ENCODE results near the gene UBXN11.

UBXN11 gene

DNA sequence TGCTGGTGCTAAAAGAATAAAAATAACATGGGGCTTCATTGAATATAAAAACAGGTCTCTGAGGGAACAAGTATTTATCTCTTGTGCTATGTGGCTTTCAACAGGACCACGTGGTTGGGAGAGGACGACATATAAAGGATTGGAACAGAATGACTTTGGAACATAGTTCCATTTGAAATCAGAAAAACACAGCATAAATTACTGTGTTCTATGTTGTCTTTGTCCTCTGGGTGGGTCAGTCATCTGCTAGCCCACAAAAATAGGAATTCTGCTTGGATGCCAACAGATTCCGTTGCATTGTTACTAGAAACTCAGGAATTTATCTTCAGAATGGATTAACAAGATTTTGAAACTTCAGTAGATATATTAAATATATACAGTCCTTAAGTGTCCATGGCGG is 66.5 kb downstream of the UBXN11 start:
- no peak for DNase-seq (ENCODE audit: extremely low read depth, low read depth)
- H3K4me3 ChIP-seq (replicated peaks; ENCODE audit: low read depth, low read length), result no peak overlapping the region
- no peak for TF ChIP-seq CTCF (IDR thresholded peaks at IDR 0.05; ENCODE audit: low read depth, low read length, missing control alignments)

DNA sequence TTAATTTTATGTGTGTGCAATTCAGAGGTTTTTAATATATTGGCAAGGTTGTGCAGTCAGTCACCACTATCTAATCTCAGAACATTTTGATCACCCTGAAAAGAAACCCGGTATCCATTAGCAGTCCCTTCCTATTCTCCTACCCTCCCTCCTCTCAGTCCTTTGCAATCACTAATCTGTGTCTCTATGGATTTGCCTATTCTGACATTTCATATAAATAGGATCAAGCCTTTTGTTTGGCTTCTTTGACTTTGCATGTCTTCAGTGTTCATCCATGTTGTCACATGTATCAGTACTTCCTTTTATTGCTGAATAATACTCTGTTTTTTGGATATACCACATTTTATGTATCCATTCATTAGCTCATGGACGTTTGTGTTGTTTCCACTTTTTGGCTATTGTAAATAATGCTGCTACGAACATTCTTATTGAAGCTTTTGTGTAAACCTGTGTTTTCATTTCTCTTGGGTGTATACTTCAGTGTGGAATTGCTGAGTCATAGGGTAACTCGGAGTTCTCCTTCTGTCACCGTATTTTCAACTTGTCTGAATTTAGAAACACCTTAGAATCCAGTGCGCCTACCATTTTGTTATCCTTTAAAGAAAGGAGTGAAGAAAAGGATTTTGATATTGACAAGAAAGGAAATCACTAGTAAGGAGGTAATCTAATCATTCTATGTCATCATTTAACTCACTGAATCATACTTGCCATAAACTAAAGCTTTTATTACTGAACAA is 69.0 kb downstream of the UBXN11 start:
- no peak for DNase-seq (ENCODE audit: extremely low read depth, low read depth)
- no peak for TF ChIP-seq CTCF (IDR thresholded peaks at IDR 0.05; ENCODE audit: low read depth, low read length, missing control alignments)
- H3K4me3 ChIP-seq (replicated peaks; ENCODE audit: low read depth, low read length), result no peak overlapping the region

GRCh38 chr1:26234644-26235370 is 71.6 kb downstream of the UBXN11 start:
- H3K4me3 ChIP-seq (replicated peaks; ENCODE audit: low read depth, low read length), result peak overlapping the region; percentile 95
- DNase-seq (ENCODE audit: extremely low read depth, low read depth), result no peak
- no peak for TF ChIP-seq CTCF (IDR thresholded peaks at IDR 0.05; ENCODE audit: low read depth, low read length, missing control alignments)

DNA sequence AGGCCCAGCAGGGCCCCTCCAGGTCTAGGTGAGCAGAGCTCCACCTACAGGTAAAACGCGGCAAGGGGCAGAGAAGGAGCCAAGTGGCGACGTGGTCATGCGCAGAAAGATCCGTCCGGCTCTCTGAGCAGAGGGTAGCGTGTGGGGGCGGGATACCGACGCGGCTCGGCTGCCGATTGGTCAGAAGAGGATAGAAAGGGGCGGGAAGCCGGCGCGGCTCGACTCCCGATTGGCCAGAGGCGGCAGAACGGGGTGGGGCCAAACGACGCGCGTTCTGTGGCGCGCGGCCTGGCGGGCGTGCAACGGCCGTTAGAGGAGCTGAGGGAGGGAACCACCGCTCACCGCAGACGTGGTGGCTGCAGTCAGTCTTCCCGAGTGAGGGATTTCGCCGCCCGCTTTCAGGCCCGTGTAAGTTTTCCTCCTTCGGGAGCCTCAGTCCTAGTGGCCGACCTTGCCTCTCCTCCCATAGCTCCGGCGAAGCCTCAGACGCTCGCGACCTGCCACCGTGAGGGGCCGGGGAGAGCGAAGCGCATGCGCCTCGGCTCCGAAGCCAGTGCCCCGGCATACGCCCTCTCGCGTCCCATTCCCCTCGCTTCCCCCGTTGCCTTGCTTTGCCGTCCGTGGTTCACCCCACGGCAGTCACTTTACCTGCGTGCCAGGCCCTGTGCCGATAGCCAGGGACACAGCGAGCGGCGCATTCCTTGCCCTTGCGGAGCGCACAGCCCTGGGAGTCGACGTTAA is 72.4 kb downstream of the UBXN11 start, which contains the start of gene CEP85:
CEP85 (plus strand) TSS at position 298 of the 741 bp plus-strand sequence. CDS start 5,584 bp downstream, outside the sequence.
- peak within 1 kb of the TSS; percentile 95 for H3K4me3 ChIP-seq (replicated peaks; ENCODE audit: low read depth, low read length)
- TF ChIP-seq CTCF (IDR thresholded peaks at IDR 0.05; ENCODE audit: low read depth, low read length, missing control alignments), result peak; percentile 90
- DNase-seq (ENCODE audit: extremely low read depth, low read depth), result peak; percentile 93

Measured in HFF-Myc (cell line).